HepG2 (cell line): ENCODE measurements around the gene S100A8. TPM values are rescaled to one million over a fixed set of nuclear protein-coding genes. Genes with fewer than 3 reads are reported as not detected.

Source experiments
- ATAC-seq: fragments of 200-7000 bp; cut with Tn5 transposase; 3 replicates; pipeline ENCODE4 v1.9.1; 2020; ENCODE audit warnings: mild to moderate bottlenecking, moderate library complexity
- BruUV-seq: library from RNA; stranded (reverse); fragments of 400-500 nt; replicated peaks from 2 replicates; lab custom pipeline; 2021; lab: Mats Ljungman, UMichigan
- CTCF ChIA-PET: fragments of 300-600 bp; formaldehyde crosslinking; extraction: SDS; loops from one replicate; lab custom pipeline; 2021; ENCODE audit warnings: low total read pairs, inconsistent platforms, low intra/inter-chr PET ratio; lab: Yijun Ruan, JAX
- POLR2A ChIA-PET: fragments of 350-600 bp; sonication (Branson Sonifier 250); formaldehyde crosslinking; loops from one replicate; lab custom pipeline; 2020; ENCODE audit warnings: antibody characterized with exemption, inconsistent platforms; lab: Yijun Ruan, JAX
- DNase-seq: peaks from one replicate; pipeline ENCODE4 v3.0.0-alpha.2; 2015; ENCODE audit warnings: low spot score
- FAIRE-seq: peaks from 3 replicates; lab custom pipeline; 2011; peaks lifted over from hg19 to GRCh38; lab: Jason Lieb, UNC
- H2AFZ ChIP-seq: one replicate; pipeline ENCODE4 v1.6.1; 2011; ENCODE audit warnings: low read length, inconsistent platforms
- H3K27ac ChIP-seq: fragments of 300-600 bp; 3 replicates; pipeline ENCODE4 v1.8.0; 2011; ENCODE audit warnings: mixed run types, mild to moderate bottlenecking, mixed read lengths, low read length, inconsistent platforms; ENCODE audit not compliant: insufficient read depth; ENCODE audit errors: extremely low read length
- H3K27me3 ChIP-seq, 2 experiments: fragments of 200-600 bp in 1 of 2; 2 replicates in 1 of 2; 3 replicates in 1 of 2; pipeline versions ENCODE4 v1.6.0 to v1.8.0; 2011; ENCODE audit warnings: low read length in 2 of 2, mild to moderate bottlenecking in 2 of 2, moderate library complexity in 2 of 2, inconsistent platforms in 1 of 2; ENCODE audit not compliant: insufficient read depth in 2 of 2, control insufficient read depth in 1 of 2
- H3K36me3 ChIP-seq, 2 experiments: fragments of 200-600 bp in 1 of 2; replicated peaks in 1 of 2; 2 replicates in 1 of 2; 3 replicates in 1 of 2; pipeline versions ENCODE4 v1.5.1 to v1.8.0; 2011; ENCODE audit warnings: low read length in 2 of 2, inconsistent platforms in 1 of 2; ENCODE audit not compliant: insufficient read depth in 2 of 2, control insufficient read depth in 1 of 2
- H3K4me1 ChIP-seq: 2 replicates; pipeline ENCODE4 v1.5.1; 2012; ENCODE audit warnings: low read length, inconsistent platforms; ENCODE audit not compliant: insufficient read depth
- H3K4me2 ChIP-seq: 2 replicates; pipeline ENCODE4 v1.6.0; 2011; ENCODE audit warnings: low read depth, low read length, inconsistent platforms
- H3K4me3 ChIP-seq, 3 experiments: fragments of 200-600 bp in 1 of 3; sonication (generic), shearing (Covaris generic) in 1 of 3; replicated peaks in 1 of 3; 2 replicates each; pipeline ENCODE4 v1.5.1; 2011 to 2016; ENCODE audit warnings: low read length in 3 of 3, inconsistent platforms in 2 of 3, low read depth in 2 of 3, mild to moderate bottlenecking in 2 of 3, control low read depth in 1 of 3, mixed read lengths in 1 of 3; ENCODE audit not compliant: insufficient read depth in 1 of 3
- H3K79me2 ChIP-seq: one replicate; pipeline ENCODE4 v1.6.1; 2011; ENCODE audit warnings: low read length, inconsistent platforms; ENCODE audit not compliant: insufficient read depth
- H3K9ac ChIP-seq: 2 replicates; pipeline ENCODE4 v1.6.0; 2011; ENCODE audit warnings: mild to moderate bottlenecking, low read depth, low read length, inconsistent platforms; ENCODE audit not compliant: insufficient read depth
- H3K9me3 ChIP-seq: 2 replicates; pipeline ENCODE4 v1.5.1; 2012; ENCODE audit warnings: mild to moderate bottlenecking, low read length
- H4K20me1 ChIP-seq: 2 replicates; pipeline ENCODE4 v1.6.0; 2011; ENCODE audit warnings: inconsistent platforms, mild to moderate bottlenecking, low read length, moderate library complexity; ENCODE audit not compliant: insufficient read depth
- MYC ChIP-seq: sonication (generic); formaldehyde crosslinking; IDR thresholded peaks from 2 replicates; pipeline ENCODE4 v1.9.0; 2021; ENCODE audit warnings: missing genetic modification reagents, borderline replicate concordance
- RAD21 ChIP-seq: fragments of 450-650 bp; formaldehyde crosslinking; IDR thresholded peaks from 2 replicates; pipeline ENCODE4 v1.5.0; 2020; ENCODE audit warnings: mild to moderate bottlenecking
- SATB2 ChIP-seq: sonication (generic); formaldehyde crosslinking; IDR thresholded peaks from 2 replicates; pipeline ENCODE4 v1.5.0; 2020; ENCODE audit warnings: missing genetic modification reagents
- ZBTB10 ChIP-seq: sonication (generic); formaldehyde crosslinking; IDR thresholded peaks from 2 replicates; pipeline ENCODE4 v1.4.0; 2020; ENCODE audit warnings: missing genetic modification reagents, borderline replicate concordance
- ZIK1 ChIP-seq: sonication (generic); formaldehyde crosslinking; IDR thresholded peaks from 2 replicates; pipeline ENCODE4 v1.5.0; 2020; ENCODE audit warnings: mild to moderate bottlenecking, low read depth, missing genetic modification reagents, borderline replicate concordance
- ZNF430 ChIP-seq: sonication (generic); formaldehyde crosslinking; IDR thresholded peaks from 2 replicates; pipeline ENCODE4 v1.9.0; 2021; ENCODE audit warnings: mild to moderate bottlenecking, missing genetic modification reagents
- ZNF501 ChIP-seq: sonication (generic); formaldehyde crosslinking; IDR thresholded peaks from 2 replicates; pipeline ENCODE4 v1.5.1; 2020; ENCODE audit warnings: mild to moderate bottlenecking, moderate library complexity, missing genetic modification reagents
- ZNF782 ChIP-seq: sonication (generic); formaldehyde crosslinking; IDR thresholded peaks from 2 replicates; pipeline ENCODE4 v1.4.0; 2020; ENCODE audit warnings: missing genetic modification reagents, mild to moderate bottlenecking, borderline replicate concordance
- WGBS: methylation state at CpG from one replicate; pipeline ENCODE4 v1.1.6; 2017; ENCODE audit warnings: low lambda C conversion rate; 5-methylcytosine and 5-hydroxymethylcytosine counted together
- in situ Hi-C: cut with HindIII; loops from 2 replicates; pipeline ENCODE4 v1.10.0; 2017; ENCODE audit warnings: low pct_unique_long_range_greater_than_20kb; ENCODE audit not compliant: extremely low pct_ligation_motif_present
- intact Hi-C: fragments of 100-400 bp; cut with micrococcal nuclease; formaldehyde crosslinking; loops from one replicate; pipeline ENCODE4 v1.10.0; 2022; ENCODE audit not compliant: unreplicated experiment
- polyA plus RNA-seq, 8 experiments: library from polyadenylated mRNA; depleted of rRNA in 3 of 8; stranded (reverse) in 7 of 8; unstranded in 1 of 8; fragments of >200 nt; fragmentation: Illumina TruSeq in 4 of 8; extraction: Trizol in 4 of 8; gene quantifications; 2 replicates each; pipeline versions ENCODE4 v1.2.1 to v1.2.3, GENCODE V29; 2011 to 2016; ENCODE audit warnings: low read depth in 4 of 8, missing spikeins in 1 of 8, mixed read lengths in 1 of 8; ENCODE audit not compliant: insufficient read depth in 1 of 8
- total RNA-seq, 5 experiments: library from RNA; depleted of rRNA; stranded (reverse); fragments of >200 nt; fragmentation: Illumina TruSeq; extraction: Trizol; gene quantifications; 2 replicates each; pipeline ENCODE4 v1.2.3, GENCODE V29; 2016; ENCODE audit warnings: low read depth in 1 of 5

The S100A8 gene
- total and polyA plus RNA-seq, 2 of the 13 experiments (the other 11 are each of a cell fraction or from before 2014, with no cell fraction given) = not detected

- no peak overlapping the region for H2AFZ ChIP-seq
- ATAC-seq (no peak), DNase-seq (no peak), FAIRE-seq (no peak)
- no peaks in the 10 kb centered on the region for H3K36me3 ChIP-seq
- 25% methylated on average over 1 of the region's 1 CpG for WGBS
- H4K20me1 ChIP-seq = no peaks in the 10 kb centered on the region
- no peak for TF ChIP-seq MYC (CRISPR knock-in tag)
- no peak for TF ChIP-seq ZNF782 (CRISPR knock-in tag)
- no peak for TF ChIP-seq ZIK1
- no peak for TF ChIP-seq SATB2 (CRISPR knock-in tag)
- no peak for TF ChIP-seq ZNF430
- no peak for TF ChIP-seq ZBTB10 (CRISPR knock-in tag)
- no peak for TF ChIP-seq ZNF501 (CRISPR knock-in tag)
- TF ChIP-seq RAD21 (CRISPR knock-in tag) = no peak
- H3K4me3 ChIP-seq = no peak overlapping the region
- intact Hi-C loops = no loop called here
- no TSS peak for BruUV-seq
- in situ Hi-C loops = no loop called here
- no peaks in the 10 kb centered on the region; a peak in 1 of 5 replicates for H3K27me3 ChIP-seq
- no peak overlapping the region for H3K9ac ChIP-seq
- H3K4me2 ChIP-seq = no peak overlapping the region
- H3K4me1 ChIP-seq = no peaks in the 10 kb centered on the region
- no peaks in the 10 kb centered on the region for H3K9me3 ChIP-seq
- ChIA-PET POLR2A (no interaction called here), CTCF (no interaction called here)
- H3K27ac ChIP-seq = no peak overlapping the region
- no peaks in the 10 kb centered on the region for H3K79me2 ChIP-seq
Measured at GRCh38 chr1:153371231-153371630, 19.6 kb downstream of the S100A8 start.
